Activated T-cell treated with anti-CD3 and anti-CD28 coated beads, Interleukin-2, amount 50 U/mL, for 48 hours (primary cell): ENCODE measurements around the gene TUBG2.
A peak's percentile ranks its signal among the peaks of the same experiment; 100 is the strongest.

Source experiments
- DNase-seq, 2 experiments: peaks; one replicate each; pipeline ENCODE4 v3.0.0-alpha.2; 2020

TUBG2 gene

GRCh38 chr17:42700586-42701289, 41.7 kb downstream of the TUBG2 start:
- DNase-seq, result no peak

- DNase-seq, result no peak
Observed at GRCh38 chr17:42702446-42702845, 43.4 kb downstream of the TUBG2 start.

- peak in 1 of 2 experiments; percentile 56 for DNase-seq
Observed at GRCh38 chr17:42704490-42704836, 45.4 kb downstream of the TUBG2 start.

GRCh38 chr17:42704837-42705494, 45.9 kb downstream of the TUBG2 start:
- peak; percentile 62 to 70 for DNase-seq

GRCh38 chr17:42706732-42707131, 47.6 kb downstream of the TUBG2 start:
- DNase-seq, result peak; percentile 72

GRCh38 chr17:42708588-42708987, 49.5 kb downstream of the TUBG2 start:
- no peak for DNase-seq

GRCh38 chr17:42709561-42709960, 50.5 kb downstream of the TUBG2 start:
- DNase-seq, result no peak
